Cardiac septum (tissue), 1 donor: Measurements from ENCODE around the gene GOLGA6L26. TPM values are rescaled to one million over a fixed set of nuclear protein-coding genes. Genes with fewer than 3 reads are reported as not detected.

Experiments used
- total RNA-seq: library from RNA; stranded (reverse); fragmentation: NEBNext Ultra II Directional; extraction: Animal tissue kit (Norgen Biotek cat#: 25700); gene quantifications from one replicate; pipeline ENCODE4 v1.2.1, GENCODE V29; 2021
- donor health status: DM: no; HTN: no; CAD: no.

GOLGA6L26 gene
- total RNA-seq, 1 donor from 2014 or later = not detected

Other genes with a start within 250 kb of the GOLGA6L26 start
- not detected for gene GOLGA6L1, start 197.4 kb downstream of the GOLGA6L26 start, total RNA-seq
- 1.1 TPM for gene GOLGA8S, start 20.6 kb upstream of the GOLGA6L26 start, total RNA-seq
- not detected for gene GOLGA6L2, start 113.0 kb upstream of the GOLGA6L26 start, total RNA-seq
- 0.32 TPM for gene MKRN3, start 231.5 kb upstream of the GOLGA6L26 start, total RNA-seq